ENCODE data around the gene STXBP5.
A peak's percentile ranks its signal among the peaks of the same experiment; 100 is the strongest.
"Not testable (repeated sequence)": the region's sequence is repeated elsewhere in the genome, so short reads cannot be mapped to it uniquely, and the experiment has no call there.

The STXBP5 gene

DNA sequence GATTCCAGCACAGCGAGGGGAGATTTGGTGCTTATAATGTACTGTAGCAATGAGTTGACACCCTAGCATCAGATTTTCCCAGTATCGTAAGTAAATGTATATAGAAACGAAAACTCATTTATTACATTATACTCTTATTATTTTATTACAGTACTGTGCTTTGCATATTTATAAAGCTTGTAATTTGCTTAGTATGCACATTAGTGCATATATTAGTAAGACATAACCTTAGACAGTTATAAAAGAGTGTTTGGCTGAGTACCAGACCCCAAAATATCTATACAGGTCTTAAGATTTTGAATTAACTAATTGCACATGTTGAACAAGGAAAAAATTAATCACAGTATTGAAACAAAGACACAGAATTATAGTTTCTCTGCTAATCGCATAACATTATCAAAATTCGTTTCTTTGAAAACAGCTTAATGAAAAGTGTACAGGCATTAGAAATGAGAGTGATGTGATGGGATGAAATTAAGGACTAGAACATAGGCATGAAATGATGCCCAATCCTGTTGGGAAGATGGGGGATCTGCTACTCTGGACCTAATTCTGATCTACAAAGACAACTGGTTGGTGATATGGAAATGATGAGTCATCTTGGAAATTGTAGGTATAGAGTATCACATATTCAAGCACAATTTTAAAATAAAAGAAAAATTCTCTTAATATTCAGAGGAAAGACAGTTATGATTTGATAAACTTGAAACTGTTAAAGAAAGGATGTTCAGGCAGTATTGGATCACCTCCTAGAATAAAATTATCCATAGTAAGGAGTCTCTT is 42.8 kb downstream of the STXBP5 start:
- Histone ChIP-seq H3K27me3 (replicated peaks in 2 of 5; ENCODE audit: control insufficient read depth in 4 of 5, insufficient read depth in 5 of 5, low read length in 4 of 5) (no peaks in the 10 kb centered on the region), H3K4me1 (ENCODE audit: control extremely low read depth in 1 of 4, control insufficient read depth in 4 of 4, insufficient read depth in 4 of 4, low read length in 3 of 4) (no peaks in the 10 kb centered on the region), H3K4me3 (ENCODE audit: control insufficient read depth in 1 of 7, extremely low read depth in 1 of 7, insufficient read depth in 4 of 7, low read depth in 2 of 7, low read length in 6 of 7) (no peak overlapping the region), H3K36me3 (ENCODE audit: control insufficient read depth in 4 of 4, insufficient read depth in 4 of 4, low read length in 3 of 4) (peaks cover 9 to 67% (median 44%) of the 10 kb centered on the region in 4 experiments), H3K27ac (ENCODE audit: insufficient read depth in 1 of 2, low read depth in 1 of 2, low read length in 2 of 2, poor library complexity in 1 of 2, severe bottlenecking in 2 of 2) (no peak overlapping the region), H3K9me3 (ENCODE audit: control extremely low read depth in 1 of 5, control insufficient read depth in 4 of 5, insufficient read depth in 2 of 5, low read depth in 1 of 5, low read length in 4 of 5) (peaks cover 2 to 14% (median 9%) of the 10 kb centered on the region in 5 experiments)
- no peak for DNase-seq
- CTCF ChIA-PET, result interaction anchor here (1.2 to 1.3 kb wide), 2 partner anchors 19 to 24 kb away, joined by 3 read pairs; no protein-coding TSS in a partner anchor
- POLR2A ChIA-PET, result no interaction called here
- WGBS (ENCODE audit: insufficient coverage), result no CpG with 5 or more reads among the region's 5 CpGs

DNA sequence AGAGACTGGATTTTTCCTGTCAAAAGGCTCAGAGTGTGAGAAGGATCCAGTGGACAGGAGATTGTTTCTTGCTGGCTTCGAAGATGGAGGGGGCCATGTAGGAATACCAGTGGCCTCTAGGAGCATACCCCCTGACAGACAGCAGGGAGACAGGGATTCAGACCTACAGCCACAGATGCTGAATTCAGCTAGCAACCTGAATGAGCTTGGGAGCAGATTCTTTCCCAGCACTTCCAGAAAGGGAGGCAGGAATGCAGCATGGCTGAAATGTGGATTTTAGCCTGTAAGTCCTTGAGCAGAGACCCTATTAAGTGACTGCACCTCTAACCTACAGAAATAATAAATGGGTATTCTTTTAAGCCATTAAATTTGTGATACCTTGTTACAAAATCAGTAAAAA is 44.6 kb downstream of the STXBP5 start:
- CTCF ChIA-PET, result interaction anchor here (1.0 kb wide), 1 partner anchor 18 kb away, joined by 3 read pairs; no protein-coding TSS in a partner anchor
- H3K27ac ChIP-seq (ENCODE audit: insufficient read depth in 1 of 2, low read depth in 1 of 2, low read length in 2 of 2, poor library complexity in 1 of 2, severe bottlenecking in 2 of 2), result no peak overlapping the region

DNA sequence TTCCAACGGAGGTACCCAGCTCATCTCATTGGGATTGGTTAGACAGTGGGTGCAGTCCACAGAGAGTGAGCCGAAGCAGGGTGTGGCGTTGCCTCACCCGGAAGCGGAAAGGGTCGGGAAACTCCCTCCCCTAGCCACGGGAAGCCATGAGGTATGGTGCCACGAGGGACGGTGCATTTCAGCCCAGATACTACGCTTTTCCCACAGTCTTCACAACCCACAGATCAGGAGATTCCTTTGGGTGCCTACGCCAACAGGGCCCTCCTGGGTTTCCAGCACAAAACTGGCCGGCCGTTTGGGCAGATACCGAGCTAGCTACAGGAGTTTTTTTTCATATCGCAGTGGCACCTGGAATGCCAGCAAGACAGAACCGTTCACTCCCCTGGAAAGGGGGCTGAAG is 46.9 kb downstream of the STXBP5 start:
- DNase-seq, result no peak
- peaks cover 2 to 18% (median 10%) of the 10 kb centered on the region in 5 experiments for H3K9me3 ChIP-seq (ENCODE audit: control extremely low read depth in 1 of 5, control insufficient read depth in 4 of 5, insufficient read depth in 2 of 5, low read depth in 1 of 5, low read length in 4 of 5)
- POLR2A ChIA-PET, result no interaction called here
- WGBS (ENCODE audit: insufficient coverage), result 98% methylated on average over 16 of the region's 16 CpGs
- H3K4me3 ChIP-seq (ENCODE audit: control insufficient read depth in 1 of 7, extremely low read depth in 1 of 7, insufficient read depth in 4 of 7, low read depth in 2 of 7, low read length in 6 of 7), result peak overlapping the region in 1 of 7 experiments; percentile 1
- CTCF ChIA-PET, result interaction anchor here (0.7 kb wide), 1 partner anchor 23 kb away, joined by 3 read pairs; no protein-coding TSS in a partner anchor
- H3K36me3 ChIP-seq (ENCODE audit: control insufficient read depth in 4 of 4, insufficient read depth in 4 of 4, low read length in 3 of 4), result peaks cover 9 to 43% (median 34%) of the 10 kb centered on the region in 4 experiments
- H3K27me3 ChIP-seq (replicated peaks in 2 of 5; ENCODE audit: control insufficient read depth in 4 of 5, insufficient read depth in 5 of 5, low read length in 4 of 5), result no peaks in the 10 kb centered on the region
- no peaks in the 10 kb centered on the region for H3K4me1 ChIP-seq (ENCODE audit: control extremely low read depth in 1 of 4, control insufficient read depth in 4 of 4, insufficient read depth in 4 of 4, low read length in 3 of 4)
- no peak overlapping the region for H3K27ac ChIP-seq (ENCODE audit: insufficient read depth in 1 of 2, low read depth in 1 of 2, low read length in 2 of 2, poor library complexity in 1 of 2, severe bottlenecking in 2 of 2)

More for the DNA sequence above, 44.6 kb downstream of the STXBP5 start:
- Histone ChIP-seq H3K4me3 (ENCODE audit: control insufficient read depth in 1 of 7, extremely low read depth in 1 of 7, insufficient read depth in 4 of 7, low read depth in 2 of 7, low read length in 6 of 7) (no peak overlapping the region), H3K9me3 (ENCODE audit: control extremely low read depth in 1 of 5, control insufficient read depth in 4 of 5, insufficient read depth in 2 of 5, low read depth in 1 of 5, low read length in 4 of 5) (peaks cover 2 to 18% (median 10%) of the 10 kb centered on the region in 5 experiments), H3K4me1 (ENCODE audit: control extremely low read depth in 1 of 4, control insufficient read depth in 4 of 4, insufficient read depth in 4 of 4, low read length in 3 of 4) (no peaks in the 10 kb centered on the region), H3K27me3 (replicated peaks in 2 of 5; ENCODE audit: control insufficient read depth in 4 of 5, insufficient read depth in 5 of 5, low read length in 4 of 5) (no peaks in the 10 kb centered on the region), H3K36me3 (ENCODE audit: control insufficient read depth in 4 of 4, insufficient read depth in 4 of 4, low read length in 3 of 4) (peaks cover 12 to 58% (median 40%) of the 10 kb centered on the region in 4 experiments)
- POLR2A ChIA-PET, result no interaction called here
- WGBS (ENCODE audit: insufficient coverage), result 100% methylated on average over 1 of the region's 1 CpG
- DNase-seq, result no peak

DNA sequence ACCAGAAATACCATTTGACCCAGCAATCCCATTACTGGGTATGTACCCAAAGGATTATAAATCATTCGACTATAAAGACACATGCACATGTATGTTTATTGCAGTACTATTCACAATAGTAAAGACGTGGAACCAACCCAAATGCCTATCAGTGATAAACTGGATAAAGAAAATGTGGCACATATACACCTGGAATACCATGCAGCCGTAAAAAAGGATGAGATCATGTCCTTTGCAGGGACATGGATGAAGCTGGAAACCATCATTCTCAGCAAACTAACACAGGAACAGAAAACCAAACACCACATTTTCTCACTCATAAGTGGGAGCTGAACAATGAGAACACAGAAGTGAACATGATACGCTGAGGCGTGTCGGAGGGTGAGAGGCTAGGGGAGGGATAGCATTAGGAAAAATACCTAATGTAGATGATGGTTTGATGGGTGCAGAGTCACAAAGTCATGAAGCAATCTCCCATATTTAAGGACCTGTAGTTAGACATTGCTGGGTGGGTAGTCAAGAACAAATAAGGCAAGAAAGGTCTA is 50.8 kb downstream of the STXBP5 start:
- H3K4me3 ChIP-seq (ENCODE audit: control insufficient read depth in 1 of 7, extremely low read depth in 1 of 7, insufficient read depth in 4 of 7, low read depth in 2 of 7, low read length in 6 of 7); H3K4me1 ChIP-seq (ENCODE audit: control extremely low read depth in 1 of 4, control insufficient read depth in 4 of 4, insufficient read depth in 4 of 4, low read length in 3 of 4); DNase-seq; H3K27me3 ChIP-seq (replicated peaks in 2 of 5; ENCODE audit: control insufficient read depth in 4 of 5, insufficient read depth in 5 of 5, low read length in 4 of 5); POLR2A ChIA-PET; CTCF ChIA-PET; H3K27ac ChIP-seq (ENCODE audit: insufficient read depth in 1 of 2, low read depth in 1 of 2, low read length in 2 of 2, poor library complexity in 1 of 2, severe bottlenecking in 2 of 2): not testable (repeated sequence)
- peaks cover 12 to 32% (median 22%) of the 10 kb centered on the region in 4 experiments for H3K36me3 ChIP-seq (ENCODE audit: control insufficient read depth in 4 of 4, insufficient read depth in 4 of 4, low read length in 3 of 4)
- no CpG with 5 or more reads among the region's 6 CpGs for WGBS (ENCODE audit: insufficient coverage)
- H3K9me3 ChIP-seq (ENCODE audit: control extremely low read depth in 1 of 5, control insufficient read depth in 4 of 5, insufficient read depth in 2 of 5, low read depth in 1 of 5, low read length in 4 of 5), result peaks cover 1 to 18% (median 10%) of the 10 kb centered on the region in 5 experiments

- ChIA-PET CTCF (interaction anchor here (1.3 to 1.6 kb wide), 3 partner anchors 11 to 23 kb away, joined by 3 read pairs; no protein-coding TSS in a partner anchor), POLR2A (no interaction called here)
- peaks cover 0 to 11% (median 6%) of the 10 kb centered on the region in 5 experiments for H3K9me3 ChIP-seq (ENCODE audit: control extremely low read depth in 1 of 5, control insufficient read depth in 4 of 5, insufficient read depth in 2 of 5, low read depth in 1 of 5, low read length in 4 of 5)
- no peak for DNase-seq
- no peaks in the 10 kb centered on the region for H3K27me3 ChIP-seq (replicated peaks in 2 of 5; ENCODE audit: control insufficient read depth in 4 of 5, insufficient read depth in 5 of 5, low read length in 4 of 5)
- 100% methylated on average over 3 of the region's 3 CpGs for WGBS (ENCODE audit: insufficient coverage)
- no peak overlapping the region for H3K27ac ChIP-seq (ENCODE audit: insufficient read depth in 1 of 2, low read depth in 1 of 2, low read length in 2 of 2, poor library complexity in 1 of 2, severe bottlenecking in 2 of 2)
- H3K36me3 ChIP-seq (ENCODE audit: control insufficient read depth in 4 of 4, insufficient read depth in 4 of 4, low read length in 3 of 4), result peaks cover 12 to 30% (median 19%) of the 10 kb centered on the region in 4 experiments
- no peaks in the 10 kb centered on the region for H3K4me1 ChIP-seq (ENCODE audit: control extremely low read depth in 1 of 4, control insufficient read depth in 4 of 4, insufficient read depth in 4 of 4, low read length in 3 of 4)
- no peak overlapping the region for H3K4me3 ChIP-seq (ENCODE audit: control insufficient read depth in 1 of 7, extremely low read depth in 1 of 7, insufficient read depth in 4 of 7, low read depth in 2 of 7, low read length in 6 of 7)
Measured at GRCh38 chr6:147255948-147256674, 51.9 kb downstream of the STXBP5 start.

DNA sequence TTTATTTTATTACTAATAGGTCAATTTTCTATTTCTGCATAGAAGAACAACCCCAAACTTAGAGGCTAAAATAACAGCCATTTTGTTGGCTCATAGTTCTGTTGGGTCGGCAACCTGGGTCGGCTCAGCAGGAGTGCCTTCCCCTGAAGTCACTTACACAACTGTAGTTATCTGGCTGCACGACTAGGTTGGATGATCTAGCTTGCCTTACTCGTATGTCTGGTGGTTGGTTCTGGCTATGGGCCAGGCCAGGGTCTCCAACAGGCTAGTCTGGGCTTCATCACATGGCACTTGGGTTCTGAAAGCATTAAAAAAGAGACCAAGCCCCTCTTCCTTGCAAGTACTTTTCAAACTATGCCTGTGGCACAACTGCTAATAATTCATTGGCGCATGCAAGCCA is 53.5 kb downstream of the STXBP5 start:
- WGBS (ENCODE audit: insufficient coverage), result 97% methylated on average over 5 of the region's 5 CpGs
- no peaks in the 10 kb centered on the region for H3K27me3 ChIP-seq (replicated peaks in 2 of 5; ENCODE audit: control insufficient read depth in 4 of 5, insufficient read depth in 5 of 5, low read length in 4 of 5)
- H3K9me3 ChIP-seq (ENCODE audit: control extremely low read depth in 1 of 5, control insufficient read depth in 4 of 5, insufficient read depth in 2 of 5, low read depth in 1 of 5, low read length in 4 of 5), result peaks cover 0 to 2% (median 0%) of the 10 kb centered on the region in 5 experiments
- no peak overlapping the region for H3K4me3 ChIP-seq (ENCODE audit: control insufficient read depth in 1 of 7, extremely low read depth in 1 of 7, insufficient read depth in 4 of 7, low read depth in 2 of 7, low read length in 6 of 7)
- DNase-seq, result no peak
- CTCF ChIA-PET, result interaction anchor here (0.8 kb wide), 1 partner anchor 13 kb away, joined by 3 read pairs; no protein-coding TSS in a partner anchor
- H3K36me3 ChIP-seq (ENCODE audit: control insufficient read depth in 4 of 4, insufficient read depth in 4 of 4, low read length in 3 of 4), result peaks cover 6 to 20% (median 10%) of the 10 kb centered on the region in 4 experiments
- no peak overlapping the region for H3K27ac ChIP-seq (ENCODE audit: insufficient read depth in 1 of 2, low read depth in 1 of 2, low read length in 2 of 2, poor library complexity in 1 of 2, severe bottlenecking in 2 of 2)
- POLR2A ChIA-PET, result no interaction called here
- H3K4me1 ChIP-seq (ENCODE audit: control extremely low read depth in 1 of 4, control insufficient read depth in 4 of 4, insufficient read depth in 4 of 4, low read length in 3 of 4), result no peaks in the 10 kb centered on the region
